K562 (cell line): ENCODE results near the gene DUSP5. TPM values are rescaled to one million over a fixed set of nuclear protein-coding genes. Genes with fewer than 3 reads are reported as not detected.

ENCODE experiments used
- ATAC-seq: fragments of 200-7000 bp; cut with Tn5 transposase; 3 replicates; pipeline ENCODE4 v1.9.1; 2020; ENCODE audit warnings: moderate library complexity
- BruUV-seq: library from RNA; stranded (reverse); fragments of 400-500 nt; replicated peaks from 2 replicates; lab custom pipeline; 2021; lab: Mats Ljungman, UMichigan
- CTCF ChIA-PET: fragments of 300-600 bp; formaldehyde crosslinking; extraction: SDS; loops from one replicate; lab custom pipeline; 2021; ENCODE audit warnings: low intra/inter-chr PET ratio; lab: Yijun Ruan, JAX
- POLR2A ChIA-PET: fragments of 300-600, 350-650 bp; sonication (Branson Sonifier 250); formaldehyde crosslinking; extraction: SDS; loops from one replicate; lab custom pipeline; 2021; ENCODE audit warnings: antibody characterized with exemption, inconsistent platforms; lab: Yijun Ruan, JAX
- DNase-seq, 4 experiments: peaks; one replicate each; pipeline versions ENCODE4 v3.0.0 to v3.0.0-alpha.2; 2011 to 2018; ENCODE audit warnings: low spot score in 3 of 4, mixed read lengths in 3 of 4; ENCODE audit errors: extremely low read depth in 1 of 4
- FAIRE-seq: peaks from 2 replicates; lab custom pipeline; 2011; peaks lifted over from hg19 to GRCh38; lab: Jason Lieb, UNC
- H2AFZ ChIP-seq: 2 replicates; pipeline ENCODE4 v1.6.0; 2011; ENCODE audit warnings: low read depth, low read length, control low read depth, inconsistent platforms
- H3K27ac ChIP-seq: fragments of 200-600 bp; 3 replicates; pipeline ENCODE4 v1.8.0; 2011; ENCODE audit warnings: low read depth, mild to moderate bottlenecking, control low read depth, inconsistent platforms, low read length, moderate library complexity, mixed read lengths; ENCODE audit errors: extremely low read depth
- H3K27me3 ChIP-seq, 2 experiments: fragments of 300-600 bp in 1 of 2; 2 replicates in 1 of 2; 3 replicates in 1 of 2; pipeline versions ENCODE4 v1.6.0 to v1.8.0; 2011; ENCODE audit warnings: inconsistent platforms in 2 of 2, low read length in 2 of 2, mild to moderate bottlenecking in 1 of 2, mixed read lengths in 1 of 2, moderate library complexity in 1 of 2; ENCODE audit not compliant: control insufficient read depth in 2 of 2, insufficient read depth in 2 of 2
- H3K36me3 ChIP-seq: fragments of 300-600 bp; 3 replicates; pipeline ENCODE4 v1.8.0; 2011; ENCODE audit warnings: mild to moderate bottlenecking, low read length, inconsistent platforms; ENCODE audit not compliant: control insufficient read depth, insufficient read depth
- H3K4me1 ChIP-seq, 2 experiments: fragments of 200-600 bp in 1 of 2; replicated peaks in 1 of 2; 2 replicates in 1 of 2; 3 replicates in 1 of 2; pipeline versions ENCODE4 v1.5.1 to v1.8.0; 2011; ENCODE audit warnings: inconsistent platforms in 2 of 2, low read length in 2 of 2, mild to moderate bottlenecking in 1 of 2, mixed read lengths in 1 of 2, moderate library complexity in 1 of 2; ENCODE audit not compliant: control insufficient read depth in 2 of 2, insufficient read depth in 2 of 2
- H3K4me2 ChIP-seq: 2 replicates; pipeline ENCODE4 v1.6.1; 2011; ENCODE audit warnings: low read length, control low read depth, inconsistent platforms, mixed read lengths; ENCODE audit not compliant: insufficient read depth
- H3K4me3 ChIP-seq: fragments of 200-600 bp; sonication (generic), shearing (Covaris generic); 2 replicates; pipeline ENCODE4 v1.5.1; 2016; ENCODE audit warnings: control low read depth, inconsistent platforms
- H3K79me2 ChIP-seq: fragments of 200-600 bp; 3 replicates; pipeline ENCODE4 v1.8.0; 2011; ENCODE audit warnings: low read length, inconsistent platforms; ENCODE audit not compliant: control insufficient read depth, insufficient read depth
- H3K9ac ChIP-seq, 2 experiments: 2 replicates each; pipeline versions ENCODE4 v1.6.0 to v1.6.1; 2011; ENCODE audit warnings: low read depth in 2 of 2, low read length in 2 of 2, control low read depth in 1 of 2, inconsistent platforms in 1 of 2, mild to moderate bottlenecking in 1 of 2, mixed read lengths in 1 of 2; ENCODE audit not compliant: insufficient read depth in 1 of 2
- H3K9me1 ChIP-seq: one replicate; pipeline ENCODE4 v1.6.0; 2011; ENCODE audit warnings: inconsistent platforms, mild to moderate bottlenecking, low read length, moderate library complexity; ENCODE audit not compliant: control insufficient read depth, insufficient read depth
- H3K9me3 ChIP-seq: replicated peaks from 2 replicates; pipeline ENCODE4 v1.5.1; 2011; ENCODE audit warnings: low read depth, low read length, inconsistent platforms; ENCODE audit not compliant: control insufficient read depth, insufficient read depth
- H4K20me1 ChIP-seq: replicated peaks from 2 replicates; pipeline ENCODE4 v1.6.1; 2011; ENCODE audit warnings: low read length, inconsistent platforms, mixed read lengths; ENCODE audit not compliant: control insufficient read depth, insufficient read depth
- ETS2 ChIP-seq: IDR thresholded peaks from 2 replicates; pipeline ENCODE4 v1.6.1; 2016; ENCODE audit warnings: borderline replicate concordance, missing genetic modification characterization, mild to moderate bottlenecking, moderate library complexity, missing compliant biosample characterization; ENCODE audit not compliant: poor library complexity, severe bottlenecking
- ZNF644 ChIP-seq: fragments of 200-800 bp; sonication (Bioruptor generic); IDR thresholded peaks from 2 replicates; pipeline ENCODE4 v1.6.1; 2016; ENCODE audit warnings: low read depth, missing genetic modification characterization, missing compliant biosample characterization
- WGBS: fragments of 100-300 bp; shearing (Covaris generic); methylation state at CpG from one replicate; pipeline ENCODE4 v1.1.6; 2016; ENCODE audit warnings: low coverage, mixed read lengths; ENCODE audit not compliant: insufficient coverage; ENCODE audit errors: missing lambda C conversion rate; 5-methylcytosine and 5-hydroxymethylcytosine counted together
- in situ Hi-C: fragments of 300-500 bp; cut with MboI; formaldehyde crosslinking; loops from 4 replicates; pipeline ENCODE4 v1.15.0; 2018; ENCODE audit warnings: inconsistent platforms, mixed read lengths
- intact Hi-C: fragments of 100-400 bp; cut with micrococcal nuclease; formaldehyde crosslinking; loops from 2 replicates; pipeline ENCODE4 v1.14.2; 2022
- polyA plus RNA-seq, 8 experiments: library from polyadenylated mRNA; depleted of rRNA in 4 of 8; stranded (reverse) in 5 of 8; unstranded in 3 of 8; fragments of >200 nt; fragmentation: Nextera tagmentation in 2 of 8; fragmentation: Illumina TruSeq in 1 of 8; extraction: Ambion mirVana in 2 of 8; extraction: Trizol in 1 of 8; gene quantifications; 2 replicates each; pipeline versions ENCODE4 v1.2.1 to v1.2.3, GENCODE V29; 2011 to 2014; ENCODE audit warnings: inconsistent platforms in 1 of 8, missing spikeins in 1 of 8
- total RNA-seq, 7 experiments: library from RNA; depleted of rRNA in 6 of 7; stranded (reverse); fragments of >200 nt in 6 of 7; fragmentation: Illumina TruSeq in 2 of 7; extraction: Trizol in 2 of 7; gene quantifications; 2 replicates each; pipeline versions ENCODE4 v1.2.1 to v1.2.3, GENCODE V29; 2011 to 2021; ENCODE audit warnings: low replicate concordance in 1 of 7
- TF ChIP-seq, protein P1 (sequence below): fragments of 250-450 bp; sonication (Bioruptor Pico); IDR thresholded peaks from 2 replicates; pipeline ENCODE4 v1.8.0; 2021; ENCODE audit warnings: mild to moderate bottlenecking, moderate library complexity

Gene DUSP5
- total and polyA plus RNA-seq, 9 of the 15 experiments (the other 6 are each of a cell fraction or from before 2014, with no cell fraction given), result 0.49 to 3.4 (median 2.0) TPM

- intact Hi-C loops, result no loop called here
- ChIA-PET POLR2A (interaction anchor here (0.7 kb wide), 1 partner anchor 24 kb away, joined by 3 read pairs; no protein-coding TSS in a partner anchor), CTCF (no interaction called here)
- 10% methylated on average over 9 of the region's 9 CpGs for WGBS
- Histone ChIP-seq H3K27ac (no peak overlapping the region), H3K4me2 (no peak overlapping the region), H2AFZ (no peak overlapping the region), H3K9me1 (no peaks in the 10 kb centered on the region), H3K4me1 (peaks cover 0 to 6% of the 10 kb centered on the region in 2 experiments; a peak in 3 of 5 replicates), H3K9ac (no peak overlapping the region), H3K79me2 (no peaks in the 10 kb centered on the region), H3K9me3 (no peaks in the 10 kb centered on the region), H4K20me1 (no peaks in the 10 kb centered on the region), H3K36me3 (no peaks in the 10 kb centered on the region), H3K27me3 (peaks cover 0 to 4% of the 10 kb centered on the region in 2 experiments; a peak in 3 of 5 replicates), H3K4me3 (no peak overlapping the region)
- TF ChIP-seq ZNF644 (tag) (no peak), ETS2 (tag) (no peak)
- TF ChIP-seq, protein P1, sequence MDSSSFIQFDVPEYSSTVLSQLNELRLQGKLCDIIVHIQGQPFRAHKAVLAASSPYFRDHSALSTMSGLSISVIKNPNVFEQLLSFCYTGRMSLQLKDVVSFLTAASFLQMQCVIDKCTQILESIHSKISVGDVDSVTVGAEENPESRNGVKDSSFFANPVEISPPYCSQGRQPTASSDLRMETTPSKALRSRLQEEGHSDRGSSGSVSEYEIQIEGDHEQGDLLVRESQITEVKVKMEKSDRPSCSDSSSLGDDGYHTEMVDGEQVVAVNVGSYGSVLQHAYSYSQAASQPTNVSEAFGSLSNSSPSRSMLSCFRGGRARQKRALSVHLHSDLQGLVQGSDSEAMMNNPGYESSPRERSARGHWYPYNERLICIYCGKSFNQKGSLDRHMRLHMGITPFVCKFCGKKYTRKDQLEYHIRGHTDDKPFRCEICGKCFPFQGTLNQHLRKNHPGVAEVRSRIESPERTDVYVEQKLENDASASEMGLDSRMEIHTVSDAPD (CRISPR knock-in tag), result no peak
- no TSS peak for BruUV-seq
- FAIRE-seq, result no peak
- in situ Hi-C loops, result loop anchor here (25.0 kb wide), 1 partner anchor 388 kb away; no protein-coding TSS in a partner anchor
- no peak for DNase-seq
- ATAC-seq, result no peak; the same call in 2 of the 3 replicates
Observed at GRCh38 chr10:110525349-110526260, 27.9 kb downstream of the DUSP5 start.
